ENCODE data around the gene SLC43A1.

DNA sequence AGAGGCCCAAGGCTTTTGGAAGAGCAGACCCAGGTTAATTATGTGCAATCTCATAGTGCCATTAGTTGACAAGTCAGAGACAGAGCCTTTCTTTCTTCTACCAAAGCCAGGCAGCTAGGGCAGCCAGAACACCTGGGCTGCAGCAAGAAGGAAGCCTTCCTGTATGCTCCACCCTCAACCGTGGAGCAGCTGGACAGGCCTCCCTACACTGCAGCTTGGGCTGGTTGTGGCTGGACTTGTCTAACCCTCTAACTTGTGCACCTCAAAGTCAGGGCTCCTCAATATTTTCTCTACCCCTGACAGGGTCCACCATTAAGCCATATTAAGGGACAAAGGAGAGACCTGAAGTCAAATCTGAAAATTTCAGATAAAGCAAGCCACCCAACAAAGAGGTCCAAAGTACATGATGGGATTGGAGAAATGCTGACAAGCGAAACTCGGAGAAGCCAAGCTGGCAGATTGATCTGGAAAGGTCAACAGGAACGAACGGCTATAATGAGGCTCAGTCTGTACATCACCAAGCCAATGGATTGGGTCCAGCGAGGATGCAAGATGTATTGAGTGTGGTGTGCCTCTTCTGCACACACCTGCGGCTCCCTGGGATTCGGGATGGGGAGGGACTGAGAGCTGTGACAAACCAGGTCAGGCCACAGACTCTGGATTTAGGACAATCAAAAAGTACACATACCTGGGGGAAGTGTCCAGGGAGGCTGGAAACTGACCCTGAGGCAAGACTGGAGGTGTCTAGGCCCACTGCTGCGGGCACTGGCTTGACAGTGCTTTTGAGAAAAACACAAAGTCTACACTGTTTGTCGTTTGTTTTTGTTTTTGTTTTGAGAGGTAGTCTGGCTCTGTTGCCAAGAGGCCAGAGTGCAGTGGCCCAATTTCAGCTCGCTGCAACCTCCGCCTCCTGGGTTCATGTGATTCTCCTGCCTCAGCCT is 76.9 kb downstream of the SLC43A1 start:
- TF ChIP-seq, protein P1, sequence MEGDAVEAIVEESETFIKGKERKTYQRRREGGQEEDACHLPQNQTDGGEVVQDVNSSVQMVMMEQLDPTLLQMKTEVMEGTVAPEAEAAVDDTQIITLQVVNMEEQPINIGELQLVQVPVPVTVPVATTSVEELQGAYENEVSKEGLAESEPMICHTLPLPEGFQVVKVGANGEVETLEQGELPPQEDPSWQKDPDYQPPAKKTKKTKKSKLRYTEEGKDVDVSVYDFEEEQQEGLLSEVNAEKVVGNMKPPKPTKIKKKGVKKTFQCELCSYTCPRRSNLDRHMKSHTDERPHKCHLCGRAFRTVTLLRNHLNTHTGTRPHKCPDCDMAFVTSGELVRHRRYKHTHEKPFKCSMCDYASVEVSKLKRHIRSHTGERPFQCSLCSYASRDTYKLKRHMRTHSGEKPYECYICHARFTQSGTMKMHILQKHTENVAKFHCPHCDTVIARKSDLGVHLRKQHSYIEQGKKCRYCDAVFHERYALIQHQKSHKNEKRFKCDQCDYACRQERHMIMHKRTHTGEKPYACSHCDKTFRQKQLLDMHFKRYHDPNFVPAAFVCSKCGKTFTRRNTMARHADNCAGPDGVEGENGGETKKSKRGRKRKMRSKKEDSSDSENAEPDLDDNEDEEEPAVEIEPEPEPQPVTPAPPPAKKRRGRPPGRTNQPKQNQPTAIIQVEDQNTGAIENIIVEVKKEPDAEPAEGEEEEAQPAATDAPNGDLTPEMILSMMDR (IDR thresholded peaks at IDR 0.05) = no peak
- TF ChIP-seq POLR2A (IDR thresholded peaks at IDR 0.05) = no peak

Measured in thyroid gland (tissue), 4 donors.